ENCODE measurements around the gene CCDC69.

- TF ChIP-seq POLR2A (IDR thresholded peaks at IDR 0.05): no peak
- TF ChIP-seq, protein P1, sequence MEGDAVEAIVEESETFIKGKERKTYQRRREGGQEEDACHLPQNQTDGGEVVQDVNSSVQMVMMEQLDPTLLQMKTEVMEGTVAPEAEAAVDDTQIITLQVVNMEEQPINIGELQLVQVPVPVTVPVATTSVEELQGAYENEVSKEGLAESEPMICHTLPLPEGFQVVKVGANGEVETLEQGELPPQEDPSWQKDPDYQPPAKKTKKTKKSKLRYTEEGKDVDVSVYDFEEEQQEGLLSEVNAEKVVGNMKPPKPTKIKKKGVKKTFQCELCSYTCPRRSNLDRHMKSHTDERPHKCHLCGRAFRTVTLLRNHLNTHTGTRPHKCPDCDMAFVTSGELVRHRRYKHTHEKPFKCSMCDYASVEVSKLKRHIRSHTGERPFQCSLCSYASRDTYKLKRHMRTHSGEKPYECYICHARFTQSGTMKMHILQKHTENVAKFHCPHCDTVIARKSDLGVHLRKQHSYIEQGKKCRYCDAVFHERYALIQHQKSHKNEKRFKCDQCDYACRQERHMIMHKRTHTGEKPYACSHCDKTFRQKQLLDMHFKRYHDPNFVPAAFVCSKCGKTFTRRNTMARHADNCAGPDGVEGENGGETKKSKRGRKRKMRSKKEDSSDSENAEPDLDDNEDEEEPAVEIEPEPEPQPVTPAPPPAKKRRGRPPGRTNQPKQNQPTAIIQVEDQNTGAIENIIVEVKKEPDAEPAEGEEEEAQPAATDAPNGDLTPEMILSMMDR (IDR thresholded peaks at IDR 0.05 in 4 of 5, conservative IDR thresholded peaks at IDR 0.05 in 1 of 5): no peak
These were observed 70.6 kb downstream of the CCDC69 start for GRCh38 chr5:151153300-151153699.

Data from gastrocnemius medialis (tissue), 4 donors.